K562 (cell line): ENCODE results near the gene FRAT1. TPM values are rescaled to one million over a fixed set of nuclear protein-coding genes. Genes with fewer than 3 reads are reported as not detected.
A peak's percentile ranks its signal among the peaks of the same experiment; 100 is the strongest.

Experiments
- BACH1 ChIP-seq: fragments of 200-800 bp; sonication (Bioruptor generic); IDR thresholded peaks from 2 replicates; pipeline ENCODE4 v1.6.1; 2016; ENCODE audit warnings: missing genetic modification characterization, missing compliant biosample characterization
- CAMTA2 ChIP-seq: fragments of 250-450 bp; sonication (Bioruptor Pico); conservative IDR thresholded peaks from 2 replicates; pipeline ENCODE4 v1.5.1; 2022
- DPF2 ChIP-seq: fragments of 450-650 bp; IDR thresholded peaks from 2 replicates; pipeline ENCODE4 v1.6.1; 2016
- GATAD2B ChIP-seq: fragments of 450-650 bp; IDR thresholded peaks from 2 replicates; pipeline ENCODE4 v1.6.1; 2017; ENCODE audit warnings: mild to moderate bottlenecking, borderline replicate concordance
- HDGF ChIP-seq: fragments of 450-650 bp; IDR thresholded peaks from 2 replicates; pipeline ENCODE4 v1.6.1; 2016
- KAT2B ChIP-seq: IDR thresholded peaks from one replicate; pipeline ENCODE4 v1.6.1; 2012; ENCODE audit warnings: low read depth, mild to moderate bottlenecking, control low read depth, inconsistent platforms, low read length, moderate library complexity
- MECOM ChIP-seq: fragments of 250-450 bp; sonication (Bioruptor Pico); IDR thresholded peaks from 2 replicates; pipeline ENCODE4 v1.8.0; 2022; ENCODE audit warnings: inconsistent platforms
- MED1 ChIP-seq: sonication (generic); formaldehyde crosslinking; IDR thresholded peaks from 2 replicates; pipeline ENCODE4 v1.8.1; 2023; ENCODE audit warnings: missing genetic modification reagents, borderline replicate concordance
- MNT ChIP-seq, 2 experiments: fragments of 450-650 bp; conservative IDR thresholded peaks; 2 replicates each; pipeline ENCODE4 v1.6.1; 2017; ENCODE audit warnings: mild to moderate bottlenecking in 2 of 2, moderate library complexity in 2 of 2
- MYNN ChIP-seq, 2 experiments: sonication (generic); formaldehyde crosslinking in 1 of 2; IDR thresholded peaks; 2 replicates each; pipeline versions ENCODE4 v1.5.0 to v1.6.1; 2016 to 2020; ENCODE audit warnings: antibody characterized with exemption in 1 of 2, missing genetic modification reagents in 1 of 2
- RAD21 ChIP-seq, 2 experiments: fragments of 250-450 bp in 1 of 2; fragments of 450-650 bp in 1 of 2; sonication (Bioruptor Pico) in 1 of 2; formaldehyde crosslinking in 1 of 2; IDR thresholded peaks in 1 of 2; conservative IDR thresholded peaks in 1 of 2; 2 replicates each; pipeline versions ENCODE4 v1.4.0 to v1.8.0; 2020 to 2022; ENCODE audit warnings: mild to moderate bottlenecking in 2 of 2, moderate library complexity in 1 of 2
- REST ChIP-seq, 2 experiments: fragments of 450-650 bp; formaldehyde crosslinking in 1 of 2; IDR thresholded peaks; 2 replicates each; pipeline versions ENCODE4 v1.4.0 to v1.6.1; 2014 to 2020; ENCODE audit warnings: mild to moderate bottlenecking in 2 of 2, borderline replicate concordance in 1 of 2, low read depth in 1 of 2
- SIN3B ChIP-seq: fragments of 450-650 bp; IDR thresholded peaks from 2 replicates; pipeline ENCODE4 v1.6.1; 2017; ENCODE audit warnings: low read depth, mild to moderate bottlenecking, moderate library complexity
- STAT5A ChIP-seq: IDR thresholded peaks from 2 replicates; pipeline ENCODE4 v1.6.1; 2012; ENCODE audit warnings: low read length, inconsistent platforms, borderline replicate concordance
- ZNF316 ChIP-seq: fragments of 450-650 bp; IDR thresholded peaks from 2 replicates; pipeline ENCODE4 v1.6.1; 2016
- polyA plus RNA-seq, 8 experiments: library from polyadenylated mRNA; depleted of rRNA in 4 of 8; stranded (reverse) in 5 of 8; unstranded in 3 of 8; fragments of >200 nt; fragmentation: Nextera tagmentation in 2 of 8; fragmentation: Illumina TruSeq in 1 of 8; extraction: Ambion mirVana in 2 of 8; extraction: Trizol in 1 of 8; gene quantifications; 2 replicates each; pipeline versions ENCODE4 v1.2.1 to v1.2.3, GENCODE V29; 2011 to 2014; ENCODE audit warnings: inconsistent platforms in 1 of 8, missing spikeins in 1 of 8
- total RNA-seq, 7 experiments: library from RNA; depleted of rRNA in 6 of 7; stranded (reverse); fragments of >200 nt in 6 of 7; fragmentation: Illumina TruSeq in 2 of 7; extraction: Trizol in 2 of 7; gene quantifications; 2 replicates each; pipeline versions ENCODE4 v1.2.1 to v1.2.3, GENCODE V29; 2011 to 2021; ENCODE audit warnings: low replicate concordance in 1 of 7
- TF ChIP-seq, protein P1 (sequence below): fragments of 450-650 bp; formaldehyde crosslinking; IDR thresholded peaks from 2 replicates; pipeline ENCODE4 v1.4.0; 2020; ENCODE audit warnings: mild to moderate bottlenecking, moderate library complexity
- TF ChIP-seq, protein P2 (sequence below): fragments of 450-650 bp; formaldehyde crosslinking; conservative IDR thresholded peaks from 2 replicates; pipeline ENCODE4 v1.4.0; 2022; ENCODE audit warnings: mild to moderate bottlenecking, missing genetic modification characterization

The FRAT1 gene
- total and polyA plus RNA-seq, 9 of the 15 experiments (the other 6 are each of a cell fraction or from before 2014, with no cell fraction given): 0.11 to 4.6 (median 1.4) TPM

GRCh38 chr10:97278491-97278989 is 40.5 kb upstream of the FRAT1 start (continued):
- TF ChIP-seq REST (IDR thresholded peaks at IDR 0.05; ENCODE audit: borderline replicate concordance): peak; percentile 60; the same call in 1 of the 2 replicates
- TF ChIP-seq REST (CRISPR knock-in tag; IDR thresholded peaks at IDR 0.05; ENCODE audit: low read depth): no peak
- no peak for TF ChIP-seq SIN3B
- no peak for TF ChIP-seq STAT5A
- TF ChIP-seq RAD21 (CRISPR knock-in tag; conservative IDR thresholded peaks at IDR 0.05 in 1 of 2, IDR thresholded peaks at IDR 0.05 in 1 of 2): peak; percentile 61 to 71
- TF ChIP-seq ZNF316: peak; percentile 54
- no peak for TF ChIP-seq HDGF
- TF ChIP-seq, protein P1, sequence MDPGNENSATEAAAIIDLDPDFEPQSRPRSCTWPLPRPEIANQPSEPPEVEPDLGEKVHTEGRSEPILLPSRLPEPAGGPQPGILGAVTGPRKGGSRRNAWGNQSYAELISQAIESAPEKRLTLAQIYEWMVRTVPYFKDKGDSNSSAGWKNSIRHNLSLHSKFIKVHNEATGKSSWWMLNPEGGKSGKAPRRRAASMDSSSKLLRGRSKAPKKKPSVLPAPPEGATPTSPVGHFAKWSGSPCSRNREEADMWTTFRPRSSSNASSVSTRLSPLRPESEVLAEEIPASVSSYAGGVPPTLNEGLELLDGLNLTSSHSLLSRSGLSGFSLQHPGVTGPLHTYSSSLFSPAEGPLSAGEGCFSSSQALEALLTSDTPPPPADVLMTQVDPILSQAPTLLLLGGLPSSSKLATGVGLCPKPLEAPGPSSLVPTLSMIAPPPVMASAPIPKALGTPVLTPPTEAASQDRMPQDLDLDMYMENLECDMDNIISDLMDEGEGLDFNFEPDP (CRISPR knock-in tag): no peak
- TF ChIP-seq, protein P2, sequence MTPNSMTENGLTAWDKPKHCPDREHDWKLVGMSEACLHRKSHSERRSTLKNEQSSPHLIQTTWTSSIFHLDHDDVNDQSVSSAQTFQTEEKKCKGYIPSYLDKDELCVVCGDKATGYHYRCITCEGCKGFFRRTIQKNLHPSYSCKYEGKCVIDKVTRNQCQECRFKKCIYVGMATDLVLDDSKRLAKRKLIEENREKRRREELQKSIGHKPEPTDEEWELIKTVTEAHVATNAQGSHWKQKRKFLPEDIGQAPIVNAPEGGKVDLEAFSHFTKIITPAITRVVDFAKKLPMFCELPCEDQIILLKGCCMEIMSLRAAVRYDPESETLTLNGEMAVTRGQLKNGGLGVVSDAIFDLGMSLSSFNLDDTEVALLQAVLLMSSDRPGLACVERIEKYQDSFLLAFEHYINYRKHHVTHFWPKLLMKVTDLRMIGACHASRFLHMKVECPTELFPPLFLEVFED: no peak
- TF ChIP-seq KAT2B: no peak
- no peak for TF ChIP-seq MED1
- no peak for TF ChIP-seq MYNN (IDR thresholded peaks at IDR 0.05)
- no peak for TF ChIP-seq MYNN (CRISPR knock-in tag; IDR thresholded peaks at IDR 0.05)
- TF ChIP-seq GATAD2B: no peak
- TF ChIP-seq MECOM: no peak
- TF ChIP-seq DPF2: no peak
- 0 out of 4 replicates have a peak, but pooled peaks of 1 of the 2 experiments have one; percentile 12 for TF ChIP-seq MNT (conservative IDR thresholded peaks at IDR 0.05)
- no peak for TF ChIP-seq CAMTA2 (CRISPR knock-in tag)
- no peak for TF ChIP-seq BACH1 (tag)
